Measurements from ENCODE around the gene NRARP. TPM values are rescaled to one million over a fixed set of nuclear protein-coding genes. Genes with fewer than 3 reads are reported as not detected.

The NRARP gene
- total and polyA plus RNA-seq, 2 of the 13 experiments (the other 11 are each of a cell fraction or from before 2014, with no cell fraction given), result 0.22 to 0.46 TPM

GRCh38 chr9:137250329-137251193 is 51.5 kb downstream of the NRARP start (continued):
- TF ChIP-seq HNF4G (IDR thresholded peaks at IDR 0.05; ENCODE audit: borderline replicate concordance, low read depth, low read length), result no peak
- no peak for TF ChIP-seq HNF4G (CRISPR knock-in tag; IDR thresholded peaks at IDR 0.05; ENCODE audit: borderline replicate concordance, low read depth)
- no peak for TF ChIP-seq NR2F2 (IDR thresholded peaks at IDR 0.05; ENCODE audit: borderline replicate concordance, low read depth)
- no peak for TF ChIP-seq ZBTB25 (CRISPR knock-in tag; IDR thresholded peaks at IDR 0.05)
- no peak for TF ChIP-seq KLF16 (CRISPR knock-in tag; IDR thresholded peaks at IDR 0.05)
- TF ChIP-seq ZFX (CRISPR knock-in tag; IDR thresholded peaks at IDR 0.05; ENCODE audit: low read depth), result peak; percentile 78
- TF ChIP-seq PATZ1 (CRISPR knock-in tag; IDR thresholded peaks at IDR 0.05), result no peak; the same call in 1 of the 2 replicates
- 0 out of 4 replicates have a peak, but pooled peaks of 1 of the 2 experiments have one; percentile 29 for TF ChIP-seq NR2F1 (CRISPR knock-in tag; IDR thresholded peaks at IDR 0.05)
- peak; percentile 89 for TF ChIP-seq ARNTL (CRISPR knock-in tag; IDR thresholded peaks at IDR 0.05)
- no peak for TF ChIP-seq ZMYM3 (CRISPR knock-in tag; IDR thresholded peaks at IDR 0.05)
- TF ChIP-seq TP53 (CRISPR knock-in tag; conservative IDR thresholded peaks at IDR 0.05), result no peak
- TF ChIP-seq ZNF672 (CRISPR knock-in tag; IDR thresholded peaks at IDR 0.05), result no peak
- no peak; the same call in 1 of the 2 replicates for TF ChIP-seq DPF2 (CRISPR knock-in tag; IDR thresholded peaks at IDR 0.05; ENCODE audit: borderline replicate concordance, low read depth)
- no peak for TF ChIP-seq REL (CRISPR knock-in tag; conservative IDR thresholded peaks at IDR 0.05)
- TF ChIP-seq SP2 (CRISPR knock-in tag; IDR thresholded peaks at IDR 0.05), result no peak
- no peak for TF ChIP-seq ZFP62 (CRISPR knock-in tag; IDR thresholded peaks at IDR 0.05)
- no peak for TF ChIP-seq IKZF1 (IDR thresholded peaks at IDR 0.05)
- TF ChIP-seq HMG20A (CRISPR knock-in tag; IDR thresholded peaks at IDR 0.05; ENCODE audit: borderline replicate concordance), result no peak
- no peak for TF ChIP-seq ZNF468 (CRISPR knock-in tag; IDR thresholded peaks at IDR 0.05)
- no peak for TF ChIP-seq GLI4 (CRISPR knock-in tag; IDR thresholded peaks at IDR 0.05; ENCODE audit: borderline replicate concordance)
- peak; percentile 65 for TF ChIP-seq ZFY (CRISPR knock-in tag; IDR thresholded peaks at IDR 0.05)
- no peak for TF ChIP-seq NONO (IDR thresholded peaks at IDR 0.05)
- no peak for TF ChIP-seq NONO (CRISPR knock-in tag; conservative IDR thresholded peaks at IDR 0.05)
- TF ChIP-seq HES4 (CRISPR knock-in tag; IDR thresholded peaks at IDR 0.05; ENCODE audit: borderline replicate concordance), result 0 out of 2 replicates have a peak, but pooled peaks have one; percentile 24
- TF ChIP-seq ZNF772 (CRISPR knock-in tag; IDR thresholded peaks at IDR 0.05), result no peak
- TF ChIP-seq ZNF282 (IDR thresholded peaks at IDR 0.05; ENCODE audit: partially characterized antibody), result no peak
- no peak for TF ChIP-seq GRHL1 (CRISPR knock-in tag; conservative IDR thresholded peaks at IDR 0.05)
- no peak for TF ChIP-seq NFRKB (IDR thresholded peaks at IDR 0.05)
